Keratinocyte (primary cell): ENCODE data around the gene RUSC2. TPM values are rescaled to one million over a fixed set of nuclear protein-coding genes. Genes with fewer than 3 reads are reported as not detected.

Experiments used
- DNase-seq: peaks from one replicate; pipeline ENCODE4 v3.0.0-alpha.2; 2011; ENCODE audit warnings: low read depth, missing footprints, low spot score
- FAIRE-seq: peaks from 2 replicates; lab custom pipeline; 2011; peaks lifted over from hg19 to GRCh38; lab: Jason Lieb, UNC
- H2AFZ ChIP-seq: 2 replicates; pipeline ENCODE4 v1.6.0; 2012; ENCODE audit warnings: low read length, control low read depth, inconsistent platforms; ENCODE audit not compliant: control insufficient read depth
- H3K27ac ChIP-seq: 2 replicates; pipeline ENCODE4 v1.5.1; 2011; ENCODE audit warnings: low read length; ENCODE audit not compliant: control insufficient read depth, insufficient read depth
- H3K27me3 ChIP-seq: 3 replicates; pipeline ENCODE4 v1.6.0; 2011; ENCODE audit warnings: low read length; ENCODE audit not compliant: control insufficient read depth, insufficient read depth; ENCODE audit errors: extremely low read depth
- H3K36me3 ChIP-seq, 2 experiments: 2 replicates in 1 of 2; 3 replicates in 1 of 2; pipeline ENCODE4 v1.5.1; 2011; ENCODE audit warnings: low read length in 2 of 2, mild to moderate bottlenecking in 1 of 2; ENCODE audit not compliant: control insufficient read depth in 2 of 2, insufficient read depth in 2 of 2; ENCODE audit errors: extremely low read depth in 1 of 2
- H3K4me1 ChIP-seq: 3 replicates; pipeline ENCODE4 v1.5.1; 2011; ENCODE audit warnings: low read length; ENCODE audit not compliant: control insufficient read depth, insufficient read depth; ENCODE audit errors: extremely low read depth
- H3K4me2 ChIP-seq: 3 replicates; pipeline ENCODE4 v1.6.0; 2011; ENCODE audit warnings: low read depth, low read length; ENCODE audit not compliant: control insufficient read depth, insufficient read depth; ENCODE audit errors: extremely low read depth
- H3K4me3 ChIP-seq, 3 experiments: fragments of 200-600 bp in 1 of 3; sonication (generic) in 1 of 3; 2 replicates in 2 of 3; 3 replicates in 1 of 3; pipeline ENCODE4 v1.5.1; 2011 to 2016; ENCODE audit warnings: low read length in 3 of 3, mild to moderate bottlenecking in 3 of 3, control low read depth in 2 of 3, inconsistent platforms in 1 of 3, low read depth in 1 of 3, mixed read lengths in 1 of 3, mixed run types in 1 of 3, moderate library complexity in 1 of 3; ENCODE audit not compliant: control insufficient read depth in 2 of 3, insufficient read depth in 2 of 3; ENCODE audit errors: extremely low read depth in 1 of 3
- H3K79me2 ChIP-seq: 2 replicates; pipeline ENCODE4 v1.6.0; 2012; ENCODE audit warnings: low read length; ENCODE audit not compliant: control insufficient read depth, insufficient read depth
- H3K9ac ChIP-seq: 3 replicates; pipeline ENCODE4 v1.6.0; 2011; ENCODE audit warnings: low read length; ENCODE audit not compliant: control insufficient read depth, insufficient read depth; ENCODE audit errors: extremely low read depth
- H3K9me1 ChIP-seq: 3 replicates; pipeline ENCODE4 v1.6.0; 2011; ENCODE audit warnings: low read length; ENCODE audit not compliant: control insufficient read depth, insufficient read depth; ENCODE audit errors: extremely low read depth
- H3K9me3 ChIP-seq: 2 replicates; pipeline ENCODE4 v1.5.1; 2012; ENCODE audit warnings: low read depth, low read length; ENCODE audit not compliant: control insufficient read depth
- H4K20me1 ChIP-seq: 3 replicates; pipeline ENCODE4 v1.6.0; 2011; ENCODE audit warnings: low read length; ENCODE audit not compliant: control insufficient read depth, insufficient read depth; ENCODE audit errors: extremely low read depth
- EZH2 ChIP-seq: IDR thresholded peaks from one replicate; pipeline ENCODE4 v1.6.1; 2012; ENCODE audit warnings: inconsistent platforms, mild to moderate bottlenecking, low read length, moderate library complexity
- dilution Hi-C: fragments of 300-500 bp; cut with MboI; formaldehyde crosslinking; loops from one replicate; pipeline ENCODE4 v1.7.0; 2020; ENCODE audit warnings: low sequenced_read_pairs; ENCODE audit not compliant: extremely low pct_ligation_motif_present
- polyA plus RNA-seq, 5 experiments: library from polyadenylated mRNA; depleted of rRNA in 3 of 5; stranded (reverse) in 3 of 5; stranded (forward) in 1 of 5; unstranded in 1 of 5; fragments of >200 nt; gene quantifications; 1 replicate in 1 of 5; 2 replicates in 3 of 5; 3 replicates in 1 of 5; pipeline versions ENCODE4 v1.2.1 to v1.2.3, GENCODE V29; 2011 to 2012; ENCODE audit warnings: missing spikeins in 2 of 5, low read depth in 1 of 5, low replicate concordance in 1 of 5
- TF ChIP-seq, protein P1 (sequence below), 3 experiments: IDR thresholded peaks in 1 of 3; conservative IDR thresholded peaks in 1 of 3; optimal IDR thresholded peaks in 1 of 3; 2 replicates in 2 of 3; 3 replicates in 1 of 3; pipeline versions ENCODE3 to v1.5.1; 2011; ENCODE audit warnings: low read length in 3 of 3, mild to moderate bottlenecking in 3 of 3, moderate library complexity in 2 of 3, control low read depth in 1 of 3, inconsistent platforms in 1 of 3; ENCODE audit not compliant: insufficient read depth in 2 of 3; ENCODE audit errors: extremely low read depth in 1 of 3

Gene RUSC2
- polyA plus RNA-seq, 1 donor (not counting 4 experiments of a cell fraction or from before 2014, with no cell fraction given), result 4.2 TPM

DNA sequence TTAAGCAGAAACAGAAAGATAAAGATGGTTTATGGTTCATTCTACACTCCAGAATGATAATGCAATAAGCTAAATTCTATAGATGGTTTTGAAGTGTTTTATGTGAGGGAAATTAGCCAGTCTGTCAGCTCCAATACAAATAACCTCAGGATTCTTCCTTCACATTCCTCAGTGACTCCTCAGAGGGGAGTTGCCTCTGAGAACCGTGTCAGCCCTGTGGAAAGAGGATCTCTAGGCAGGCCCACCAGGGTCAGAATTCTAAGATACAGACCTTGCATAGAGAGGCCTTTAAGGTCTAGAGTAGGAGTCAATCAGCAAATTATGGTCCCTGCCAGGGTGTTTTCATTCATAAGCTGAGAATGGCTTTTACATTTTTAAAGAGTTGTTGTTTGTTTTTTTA, 26.6 kb downstream of the RUSC2 start:
- Histone ChIP-seq H3K4me3 (peak overlapping the region in 2 of 3 experiments; percentile 1 to 35), H3K9ac (peak overlapping the region; percentile 47), H3K27ac (peak overlapping the region; percentile 81), H3K9me3 (no peaks in the 10 kb centered on the region), H3K4me1 (peaks cover 60% of the 10 kb centered on the region), H3K27me3 (no peaks in the 10 kb centered on the region), H3K36me3 (peaks cover 0 to under 1% of the 10 kb centered on the region in 2 experiments), H2AFZ (no peak overlapping the region), H3K9me1 (no peaks in the 10 kb centered on the region), H3K4me2 (peak overlapping the region; percentile 73), H3K79me2 (peaks cover 31% of the 10 kb centered on the region), H4K20me1 (no peaks in the 10 kb centered on the region)
- dilution Hi-C loops, result no loop called here
- DNase-seq (no peak), FAIRE-seq (peak; percentile 91)
- TF ChIP-seq, protein P1, sequence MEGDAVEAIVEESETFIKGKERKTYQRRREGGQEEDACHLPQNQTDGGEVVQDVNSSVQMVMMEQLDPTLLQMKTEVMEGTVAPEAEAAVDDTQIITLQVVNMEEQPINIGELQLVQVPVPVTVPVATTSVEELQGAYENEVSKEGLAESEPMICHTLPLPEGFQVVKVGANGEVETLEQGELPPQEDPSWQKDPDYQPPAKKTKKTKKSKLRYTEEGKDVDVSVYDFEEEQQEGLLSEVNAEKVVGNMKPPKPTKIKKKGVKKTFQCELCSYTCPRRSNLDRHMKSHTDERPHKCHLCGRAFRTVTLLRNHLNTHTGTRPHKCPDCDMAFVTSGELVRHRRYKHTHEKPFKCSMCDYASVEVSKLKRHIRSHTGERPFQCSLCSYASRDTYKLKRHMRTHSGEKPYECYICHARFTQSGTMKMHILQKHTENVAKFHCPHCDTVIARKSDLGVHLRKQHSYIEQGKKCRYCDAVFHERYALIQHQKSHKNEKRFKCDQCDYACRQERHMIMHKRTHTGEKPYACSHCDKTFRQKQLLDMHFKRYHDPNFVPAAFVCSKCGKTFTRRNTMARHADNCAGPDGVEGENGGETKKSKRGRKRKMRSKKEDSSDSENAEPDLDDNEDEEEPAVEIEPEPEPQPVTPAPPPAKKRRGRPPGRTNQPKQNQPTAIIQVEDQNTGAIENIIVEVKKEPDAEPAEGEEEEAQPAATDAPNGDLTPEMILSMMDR (optimal IDR thresholded peaks at IDR 0.05 in 1 of 3, IDR thresholded peaks at IDR 0.05 in 1 of 3, conservative IDR thresholded peaks at IDR 0.05 in 1 of 3; ENCODE audit: extremely low read depth in 1 of 3, insufficient read depth in 2 of 3, low read length in 3 of 3), result no peak
- no peak for TF ChIP-seq EZH2

DNA sequence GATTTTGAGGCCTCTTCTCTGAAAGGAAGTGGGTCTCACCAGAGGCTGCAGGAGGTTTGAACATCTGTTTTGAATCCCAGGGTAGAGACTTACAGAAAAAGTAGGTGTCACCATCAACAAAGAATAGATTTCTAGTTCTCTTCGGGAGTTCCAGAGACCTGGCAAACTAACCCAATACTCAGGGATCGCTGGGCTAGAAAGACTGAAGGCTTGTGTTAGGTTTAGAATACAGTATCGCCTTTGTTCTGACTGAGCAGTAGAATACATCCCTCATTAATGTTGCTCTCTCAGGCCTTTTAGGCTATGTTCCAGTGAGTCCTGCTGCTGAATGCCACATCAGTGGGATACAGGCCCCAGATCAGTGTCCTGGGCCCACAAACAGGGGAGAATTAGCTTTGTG, 27.2 kb downstream of the RUSC2 start:
- DNase-seq (no peak), FAIRE-seq (no peak)
- Histone ChIP-seq H3K9ac (peak overlapping the region; percentile 34), H3K27ac (peak overlapping the region; percentile 81), H3K9me1 (no peaks in the 10 kb centered on the region), H3K4me3 (no peak overlapping the region), H3K36me3 (peaks cover 0 to 3% of the 10 kb centered on the region in 2 experiments), H4K20me1 (no peaks in the 10 kb centered on the region), H3K27me3 (no peaks in the 10 kb centered on the region), H3K9me3 (no peaks in the 10 kb centered on the region), H3K4me1 (peaks cover 64% of the 10 kb centered on the region), H3K4me2 (peak overlapping the region; percentile 1), H3K79me2 (peaks cover 34% of the 10 kb centered on the region), H2AFZ (no peak overlapping the region)
- no peak for TF ChIP-seq EZH2
- TF ChIP-seq, protein P1 (optimal IDR thresholded peaks at IDR 0.05 in 1 of 3, IDR thresholded peaks at IDR 0.05 in 1 of 3, conservative IDR thresholded peaks at IDR 0.05 in 1 of 3; ENCODE audit: extremely low read depth in 1 of 3, insufficient read depth in 2 of 3, low read length in 3 of 3), result no peak
- dilution Hi-C loops, result no loop called here
